Activated T-helper 2 cell treated with anti-CD3 and anti-CD28 coated beads, Interferon-gamma antibody, Interleukin-2, Interleukin-4, amounts not matched to agents 10 μg/mL and 5 μg/mL and 100 μg/mL, durations not matched to agents 14 hours and 24 hours and 36 hours (primary cell): ENCODE measurements around the gene BARD1. TPM values are rescaled to one million over a fixed set of nuclear protein-coding genes. Genes with fewer than 3 reads are reported as not detected.
A peak's percentile ranks its signal among the peaks of the same experiment; 100 is the strongest.
"Not testable (repeated sequence)": the region's sequence is repeated elsewhere in the genome, so short reads cannot be mapped to it uniquely, and the experiment has no call there.

Experiments used
- DNase-seq: peaks from one replicate; pipeline ENCODE4 v3.0.0; 2021; ENCODE audit warnings: low spot score
- H3K27ac Mint-ChIP-seq: one replicate; pipeline ENCODE4 v1.8.0; 2021; ENCODE audit warnings: mixed read lengths
- H3K27me3 Mint-ChIP-seq: one replicate; pipeline ENCODE4 v1.8.0; 2021; ENCODE audit warnings: low read depth, mixed read lengths
- H3K36me3 Mint-ChIP-seq: one replicate; pipeline ENCODE4 v1.8.0; 2021; ENCODE audit warnings: low read depth, mixed read lengths
- H3K4me1 Mint-ChIP-seq: one replicate; pipeline ENCODE4 v1.8.0; 2021; ENCODE audit warnings: low read depth, mixed read lengths
- H3K4me3 Mint-ChIP-seq: one replicate; pipeline ENCODE4 v1.8.0; 2021; ENCODE audit warnings: low read depth, mild to moderate bottlenecking, moderate library complexity, mixed read lengths
- H3K9me3 Mint-ChIP-seq: one replicate; pipeline ENCODE4 v1.8.0; 2021; ENCODE audit warnings: mixed read lengths
- intact Hi-C: fragments of 100-400 bp; cut with micrococcal nuclease; formaldehyde crosslinking; loops from one replicate; pipeline ENCODE4 v1.15.1; 2023
- total RNA-seq: library from RNA; stranded (reverse); gene quantifications from 2 replicates; pipeline ENCODE4 v1.2.3, GENCODE V29; 2022

The BARD1 gene
- total RNA-seq, 1 donor from 2014 or later, result 33.2 TPM

GRCh38 chr2:214801768-214802397, 7.6 kb downstream of the BARD1 start:
- Mint-ChIP-seq H3K4me1 (peaks cover 72% of the 10 kb centered on the region), H3K27ac (no peak overlapping the region), H3K9me3 (no peaks in the 10 kb centered on the region), H3K27me3 (no peaks in the 10 kb centered on the region), H3K4me3 (no peak overlapping the region), H3K36me3 (peaks cover 48% of the 10 kb centered on the region)
- intact Hi-C loops, result loop anchor here (2.0 to 10.0 kb wide), 3 partner anchors 15 to 1517 kb away; partner anchors contain the start of gene SPAG16
- no peak for DNase-seq

- Mint-ChIP-seq H3K27me3 (no peaks in the 10 kb centered on the region), H3K9me3 (no peaks in the 10 kb centered on the region), H3K36me3 (peaks cover 50% of the 10 kb centered on the region), H3K4me3 (no peak overlapping the region), H3K4me1 (peaks cover 75% of the 10 kb centered on the region), H3K27ac (peak overlapping the region; percentile 26)
- DNase-seq, result no peak
- intact Hi-C loops, result loop anchor here (2.0 to 10.0 kb wide), 3 partner anchors 14 to 1516 kb away; partner anchors contain the start of gene SPAG16
Measured at GRCh38 chr2:214801068-214801467, 8.4 kb downstream of the BARD1 start.

DNA sequence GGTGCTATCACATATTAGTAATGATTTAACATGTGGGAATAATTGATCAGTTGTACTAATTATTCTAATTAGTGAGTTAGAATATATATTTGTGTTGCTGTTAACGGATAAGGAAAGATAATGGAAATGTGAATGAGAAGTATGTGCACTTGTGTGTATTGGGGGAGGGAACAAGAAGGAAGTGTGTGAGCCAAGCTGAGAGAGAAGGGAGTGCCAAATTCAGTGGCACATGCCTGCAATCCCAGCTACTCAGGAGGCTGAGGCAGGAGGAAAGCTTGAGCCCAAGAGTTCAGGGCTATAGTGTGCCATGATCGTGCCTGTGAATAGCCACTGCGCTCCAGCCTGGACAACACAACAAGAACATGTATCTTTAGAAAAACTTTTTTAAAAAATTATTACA, 9.3 kb downstream of the BARD1 start:
- Mint-ChIP-seq H3K4me1 (peaks cover 68% of the 10 kb centered on the region), H3K4me3 (no peak overlapping the region), H3K27ac (peak overlapping the region; percentile 4), H3K9me3 (no peaks in the 10 kb centered on the region), H3K36me3 (peaks cover 51% of the 10 kb centered on the region), H3K27me3 (no peaks in the 10 kb centered on the region)
- intact Hi-C loops, result loop anchor here (2.0 to 10.0 kb wide), 3 partner anchors 13 to 1515 kb away; partner anchors contain the start of gene SPAG16
- no peak for DNase-seq

GRCh38 chr2:214796911-214797310, 12.6 kb downstream of the BARD1 start:
- H3K9me3 Mint-ChIP-seq, result no peaks in the 10 kb centered on the region
- peaks cover 60% of the 10 kb centered on the region for H3K36me3 Mint-ChIP-seq
- H3K27ac Mint-ChIP-seq, result peak overlapping the region; percentile 76
- H3K4me1 Mint-ChIP-seq, result peaks cover 55% of the 10 kb centered on the region
- no peaks in the 10 kb centered on the region for H3K27me3 Mint-ChIP-seq
- no peak for DNase-seq
- intact Hi-C loops, result no loop called here
- no peak overlapping the region for H3K4me3 Mint-ChIP-seq

DNA sequence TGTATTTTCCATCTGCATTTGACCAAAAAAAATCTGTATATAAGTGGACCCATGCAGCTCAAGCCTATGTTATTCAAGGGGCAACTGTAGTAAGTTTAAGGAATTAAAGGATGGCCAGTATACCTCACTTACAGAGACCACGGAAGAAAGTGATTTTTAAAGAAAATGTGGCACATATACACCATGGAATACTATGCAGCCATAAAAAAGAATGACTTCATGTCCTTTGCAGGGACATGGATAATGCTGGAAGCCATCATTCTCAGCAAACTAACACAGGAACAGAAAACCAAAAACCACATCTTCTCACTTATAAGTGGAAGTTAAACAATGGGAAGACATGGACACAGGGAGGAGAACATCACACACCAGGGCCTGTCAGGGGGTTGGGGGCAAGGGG, 26.3 kb downstream of the BARD1 start:
- intact Hi-C loops, H3K27ac Mint-ChIP-seq, H3K27me3 Mint-ChIP-seq, DNase-seq, H3K4me1 Mint-ChIP-seq, H3K4me3 Mint-ChIP-seq: not testable (repeated sequence)
- H3K36me3 Mint-ChIP-seq, result peaks cover 81% of the 10 kb centered on the region
- peaks cover 40% of the 10 kb centered on the region for H3K9me3 Mint-ChIP-seq

DNA sequence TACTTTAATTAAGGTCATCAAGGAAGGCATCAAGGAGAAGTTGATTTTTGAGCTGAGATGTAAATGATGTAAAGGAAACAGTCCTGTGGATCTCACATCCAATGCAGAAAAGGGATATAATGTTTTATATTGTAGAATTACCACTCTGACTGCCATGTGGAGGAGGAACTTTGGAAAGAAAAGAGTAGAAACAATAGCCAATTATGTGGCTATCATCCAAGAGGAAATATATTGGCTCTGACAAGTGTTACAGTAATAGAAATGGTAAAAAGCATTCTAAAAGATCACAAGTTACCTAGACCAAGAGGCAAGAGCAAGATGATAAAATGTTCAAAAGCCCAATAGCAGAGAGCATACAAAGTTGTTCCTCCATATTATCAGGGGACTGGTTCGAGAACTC, 26.8 kb downstream of the BARD1 start:
- H3K27ac Mint-ChIP-seq, result no peak overlapping the region
- H3K4me1 Mint-ChIP-seq, result peaks cover 6% of the 10 kb centered on the region
- no peaks in the 10 kb centered on the region for H3K27me3 Mint-ChIP-seq
- no peak for DNase-seq
- peaks cover 78% of the 10 kb centered on the region for H3K36me3 Mint-ChIP-seq
- peaks cover 40% of the 10 kb centered on the region for H3K9me3 Mint-ChIP-seq
- no peak overlapping the region for H3K4me3 Mint-ChIP-seq
- intact Hi-C loops, result no loop called here

DNA sequence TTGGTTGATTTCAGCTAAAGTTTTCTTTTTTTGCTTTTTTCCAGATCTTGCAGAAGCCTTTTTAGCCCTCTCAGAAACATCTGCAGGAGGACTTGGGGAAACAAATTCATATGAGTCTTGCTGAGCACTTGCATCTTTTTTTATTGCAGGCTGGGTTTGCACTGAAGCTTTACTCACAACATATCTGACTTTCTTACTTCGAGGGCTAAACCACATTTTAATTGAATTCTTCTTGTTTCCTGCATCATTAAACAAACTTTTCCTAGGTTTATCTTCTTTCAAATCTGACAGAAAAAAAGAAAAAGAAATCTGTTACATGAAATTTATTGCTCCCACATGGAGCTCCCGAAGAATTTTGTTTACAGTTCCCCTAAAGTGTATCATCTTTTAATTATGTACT, 28.3 kb downstream of the BARD1 start:
- Mint-ChIP-seq H3K9me3 (peaks cover 40% of the 10 kb centered on the region), H3K4me3 (no peak overlapping the region), H3K27me3 (no peaks in the 10 kb centered on the region), H3K27ac (no peak overlapping the region), H3K36me3 (peaks cover 85% of the 10 kb centered on the region), H3K4me1 (peaks cover 4% of the 10 kb centered on the region)
- DNase-seq, result no peak
- intact Hi-C loops, result no loop called here

- intact Hi-C loops, result no loop called here
- no peak for DNase-seq
- Mint-ChIP-seq H3K36me3 (peaks cover 63% of the 10 kb centered on the region), H3K4me3 (no peak overlapping the region), H3K27ac (no peak overlapping the region), H3K4me1 (peaks cover 10% of the 10 kb centered on the region), H3K9me3 (peaks cover 6% of the 10 kb centered on the region), H3K27me3 (no peaks in the 10 kb centered on the region)
Measured at GRCh38 chr2:214775971-214776370, 33.5 kb downstream of the BARD1 start.

DNA sequence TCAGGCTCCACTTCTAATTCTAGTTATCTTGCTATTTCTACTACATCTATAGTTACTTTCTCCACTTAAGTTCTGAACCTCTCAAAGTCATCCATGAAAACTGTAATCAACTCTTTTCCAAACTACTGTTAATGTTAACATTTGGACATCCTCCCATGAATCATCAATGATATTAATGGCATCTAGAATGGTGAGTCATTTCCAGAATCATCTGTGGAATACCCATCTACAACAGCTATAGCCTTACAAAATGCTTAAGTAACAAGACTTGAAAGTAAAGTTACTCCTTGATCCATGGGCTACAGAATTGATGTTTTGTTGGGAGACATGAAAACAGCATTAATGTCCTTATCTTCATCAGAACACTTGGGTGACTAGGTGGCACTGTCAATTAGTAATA, 35.4 kb downstream of the BARD1 start:
- Mint-ChIP-seq H3K4me3 (no peak overlapping the region), H3K36me3 (peaks cover 45% of the 10 kb centered on the region), H3K9me3 (peaks cover 6% of the 10 kb centered on the region), H3K27ac (no peak overlapping the region), H3K4me1 (peaks cover 10% of the 10 kb centered on the region), H3K27me3 (no peaks in the 10 kb centered on the region)
- intact Hi-C loops, result loop anchor here (5.0 kb wide), 1 partner anchor 33 kb away; the partner anchor contains the start of gene BARD1
- DNase-seq, result no peak

DNA sequence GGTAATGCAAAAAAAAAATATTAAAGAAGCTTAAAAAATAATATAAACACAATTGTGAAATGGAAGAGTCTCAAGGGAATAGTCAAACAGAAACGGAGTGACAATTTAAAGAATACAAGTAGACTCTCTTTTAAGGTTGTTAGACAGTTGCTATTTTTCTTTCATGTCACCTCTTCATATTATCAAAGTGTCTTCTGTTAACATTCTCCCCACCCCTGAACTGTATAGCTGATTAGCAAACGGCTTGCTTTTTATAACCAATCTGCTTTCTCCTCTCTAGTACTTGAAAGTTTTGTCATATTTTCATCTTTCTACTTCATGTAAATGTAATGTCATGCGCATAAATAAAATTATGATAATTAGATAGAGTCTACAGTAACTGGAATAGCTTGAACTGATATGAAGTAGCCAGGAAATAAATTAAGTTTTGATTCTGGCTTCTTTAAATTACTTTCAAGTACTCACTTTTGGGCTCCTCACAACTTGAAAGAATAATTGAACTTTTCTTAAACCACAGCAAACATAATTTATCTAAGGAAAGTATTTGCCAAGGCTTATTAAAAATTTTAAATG, 37.0 kb downstream of the BARD1 start:
- Mint-ChIP-seq H3K4me3 (no peak overlapping the region), H3K4me1 (peaks cover 10% of the 10 kb centered on the region), H3K36me3 (peaks cover 50% of the 10 kb centered on the region), H3K27me3 (no peaks in the 10 kb centered on the region), H3K27ac (no peak overlapping the region), H3K9me3 (peaks cover 6% of the 10 kb centered on the region)
- no peak for DNase-seq
- intact Hi-C loops, result loop anchor here (5.0 kb wide), 1 partner anchor 35 kb away; the partner anchor contains the start of gene BARD1

DNA sequence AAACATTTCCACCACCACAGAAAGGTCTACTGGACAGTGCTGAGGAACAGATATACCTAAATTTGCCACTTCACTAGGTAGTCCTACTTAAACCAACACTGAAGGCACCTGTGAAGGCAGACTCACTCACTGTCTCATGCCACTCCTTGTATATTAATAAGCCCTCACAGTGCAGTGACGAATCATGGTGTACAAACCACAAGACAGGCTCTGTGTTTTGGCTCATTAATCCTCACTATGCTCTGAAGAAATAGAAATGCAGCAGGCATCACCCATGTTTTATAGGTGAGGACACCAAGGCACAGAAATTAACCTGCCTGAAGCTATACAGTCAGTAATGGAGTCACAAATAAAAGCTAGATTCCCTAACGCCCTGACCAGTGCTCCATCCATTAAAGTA, 44.3 kb downstream of the BARD1 start:
- DNase-seq, result no peak
- Mint-ChIP-seq H3K36me3 (peaks cover 62% of the 10 kb centered on the region), H3K4me1 (peaks cover 3% of the 10 kb centered on the region), H3K9me3 (no peaks in the 10 kb centered on the region), H3K4me3 (no peak overlapping the region), H3K27me3 (no peaks in the 10 kb centered on the region), H3K27ac (no peak overlapping the region)
- intact Hi-C loops, result no loop called here

- Mint-ChIP-seq H3K9me3 (no peaks in the 10 kb centered on the region), H3K4me3 (no peak overlapping the region), H3K4me1 (peaks cover 4% of the 10 kb centered on the region), H3K27ac (no peak overlapping the region), H3K27me3 (no peaks in the 10 kb centered on the region), H3K36me3 (peaks cover 83% of the 10 kb centered on the region)
- intact Hi-C loops, result no loop called here
- DNase-seq, result no peak
Measured at GRCh38 chr2:214753455-214753854, 56.0 kb downstream of the BARD1 start.

GRCh38 chr2:214750529-214750928, 59.0 kb downstream of the BARD1 start:
- intact Hi-C loops, result no loop called here
- Mint-ChIP-seq H3K4me3 (no peak overlapping the region), H3K36me3 (peaks cover 79% of the 10 kb centered on the region), H3K27me3 (no peaks in the 10 kb centered on the region), H3K9me3 (no peaks in the 10 kb centered on the region), H3K4me1 (peaks cover 6% of the 10 kb centered on the region), H3K27ac (peak overlapping the region; percentile 8)
- no peak for DNase-seq
